Measurements from ENCODE around the gene ZP3.
"Not testable (repeated sequence)": the region's sequence is repeated elsewhere in the genome, so short reads cannot be mapped to it uniquely, and the experiment has no call there.

Gene ZP3

DNA sequence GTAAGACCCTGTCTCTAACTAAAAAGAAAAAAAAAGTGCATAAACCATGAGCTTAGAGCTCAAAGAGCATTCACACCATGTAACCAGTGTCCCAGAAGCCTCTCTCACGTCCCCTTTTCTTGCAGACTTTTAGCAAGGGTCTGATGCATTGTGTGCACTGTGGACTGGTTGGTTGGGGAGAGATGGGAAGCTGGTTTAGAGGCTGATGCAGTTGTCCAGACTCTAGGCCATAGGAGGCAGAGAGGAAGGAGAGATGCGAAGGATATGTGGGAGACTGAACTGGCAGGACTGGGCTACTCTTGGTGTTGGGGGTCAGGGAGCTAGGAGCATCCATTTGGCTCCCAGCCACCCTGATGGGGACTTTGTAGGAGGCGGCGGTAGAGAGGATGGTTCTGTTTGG is 17.0 kb upstream of the ZP3 start:
- DNase-seq: no peak

DNA sequence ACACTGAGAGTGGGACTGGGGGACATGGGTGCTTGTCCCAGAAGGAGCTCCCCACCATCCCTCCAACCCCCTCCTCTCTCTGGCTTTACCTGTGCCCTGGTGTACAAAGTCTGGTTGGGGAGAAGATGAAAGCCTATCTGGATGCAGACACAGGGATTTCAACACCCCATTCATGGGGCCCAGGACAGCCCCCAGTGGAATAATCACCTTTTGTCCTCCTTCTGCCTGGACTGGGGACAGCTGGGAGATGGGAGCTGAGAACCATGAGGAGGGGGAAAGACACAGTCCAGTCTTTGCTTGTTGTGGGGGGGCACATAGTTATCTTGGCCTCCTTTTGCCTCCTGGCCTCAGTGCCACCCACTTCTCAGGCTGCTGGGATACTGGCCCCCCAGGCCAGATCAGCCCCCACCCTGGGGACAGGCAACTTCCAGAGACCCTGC is 16.6 kb upstream of the ZP3 start:
- DNase-seq: no peak

DNA sequence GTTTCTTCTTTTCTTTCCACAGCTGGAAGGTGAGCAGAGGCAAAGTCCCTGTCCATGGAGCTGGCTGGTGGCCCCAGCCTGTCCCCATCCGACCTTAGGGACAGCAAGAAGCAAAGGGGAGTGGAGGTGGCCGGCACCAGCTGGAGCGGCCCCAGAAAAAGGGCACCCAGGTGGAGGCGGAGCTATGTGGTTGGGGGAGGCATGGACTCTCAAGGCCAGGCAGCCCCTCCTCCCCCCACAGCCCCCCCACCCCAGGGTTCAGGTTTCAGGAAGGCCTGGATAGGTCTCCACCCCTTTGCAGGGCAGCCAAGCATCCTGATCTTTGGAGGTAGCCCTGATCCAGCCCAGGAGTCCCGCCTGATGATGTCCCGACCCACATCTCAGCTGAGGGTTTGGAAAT is 15.2 kb upstream of the ZP3 start, which contains the start of gene SSC4D:
SSC4D (minus strand) TSS at position 161 of the 400 bp plus-strand sequence. CDS start 5,258 bp downstream, outside the sequence.
- DNase-seq: no peak

DNA sequence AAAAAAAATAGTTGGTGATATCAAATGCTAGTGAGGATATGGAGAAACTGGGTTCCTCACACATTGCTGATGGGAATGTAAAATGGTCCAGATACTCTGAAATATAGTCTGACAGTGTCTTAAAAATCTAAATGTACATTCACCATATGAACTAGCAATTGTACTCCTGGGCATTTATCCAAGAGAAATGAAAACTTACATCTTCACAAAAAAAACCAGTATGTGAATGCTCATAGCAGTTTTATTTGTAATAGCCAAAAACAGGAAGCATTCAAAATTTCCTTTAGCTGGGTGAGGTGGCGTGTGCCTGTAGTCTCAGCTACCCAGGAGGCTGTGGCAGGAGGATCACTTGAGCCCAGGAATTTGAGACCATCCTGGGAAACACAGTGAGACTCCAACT is 13.1 kb upstream of the ZP3 start:
- DNase-seq: no peak

DNA sequence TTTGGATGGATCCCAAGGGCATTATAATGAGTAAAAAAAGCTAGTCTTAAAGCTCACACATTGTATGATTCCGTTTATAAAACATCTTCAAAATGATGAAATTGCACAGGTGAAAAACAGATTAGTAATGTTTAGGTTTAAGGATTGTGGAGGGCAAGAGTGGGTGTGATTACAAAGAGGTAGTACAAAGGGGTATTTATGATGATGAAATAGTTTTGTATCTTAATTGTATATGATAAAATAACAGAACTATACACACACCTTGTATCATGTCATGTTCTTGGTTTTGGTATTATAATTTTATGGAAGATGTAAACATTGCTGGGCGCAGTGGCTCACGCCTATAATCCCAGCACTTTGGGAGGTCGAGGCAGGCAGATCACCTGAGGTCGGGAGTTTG is 12.5 kb upstream of the ZP3 start:
- no peak for DNase-seq

DNA sequence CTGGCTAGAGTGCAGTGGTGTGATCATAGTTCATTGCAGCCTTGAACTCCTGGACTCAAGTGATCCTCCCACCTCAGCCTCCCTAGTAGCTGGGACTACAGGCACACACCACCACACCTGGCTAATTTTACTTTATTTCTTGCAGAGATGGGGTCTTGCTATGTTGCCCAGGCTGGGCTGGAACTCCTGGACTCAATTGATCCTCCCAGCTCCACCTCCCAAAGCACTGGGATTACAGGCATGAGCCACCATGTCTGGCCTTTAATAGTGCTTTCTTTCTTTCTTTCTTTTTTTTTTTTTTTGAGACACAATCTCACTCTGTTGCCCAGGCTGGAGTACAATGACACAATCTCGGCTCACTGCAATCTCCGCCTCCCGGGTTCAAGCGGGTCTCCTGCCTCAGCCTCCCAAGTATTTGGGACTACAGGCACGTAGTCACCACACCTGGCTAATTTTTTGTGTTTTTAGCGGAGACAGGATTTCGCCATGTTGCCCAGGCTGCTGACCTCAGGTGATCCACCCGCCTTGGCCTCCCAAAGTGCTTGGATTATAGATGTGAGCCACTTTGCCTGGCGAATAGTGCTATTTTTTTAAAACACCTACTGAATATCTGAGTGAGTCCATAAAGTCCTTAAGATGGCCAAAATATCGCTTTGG is 7.0 kb upstream of the ZP3 start:
- not testable (repeated sequence) for DNase-seq

DNA sequence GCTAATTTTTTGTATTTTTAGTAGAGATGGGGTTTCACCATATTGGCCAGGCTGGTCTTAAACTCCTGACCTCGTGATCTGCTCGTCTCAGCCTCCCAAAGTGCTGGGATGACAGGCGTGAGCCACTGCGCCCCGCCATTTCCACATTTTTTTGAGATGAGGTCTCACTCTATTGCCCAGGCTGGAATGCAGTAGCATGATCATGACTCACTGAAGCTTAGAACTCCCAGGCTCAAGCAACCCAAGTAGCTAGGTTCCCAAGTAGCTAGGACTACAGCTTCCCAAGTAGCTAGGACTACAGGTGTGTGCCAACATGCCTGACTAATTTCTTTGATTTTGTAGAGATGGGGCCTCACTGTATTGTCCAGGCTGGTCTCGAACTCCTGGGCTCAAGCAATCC is 3.7 kb upstream of the ZP3 start:
- not testable (repeated sequence) for DNase-seq

DNA sequence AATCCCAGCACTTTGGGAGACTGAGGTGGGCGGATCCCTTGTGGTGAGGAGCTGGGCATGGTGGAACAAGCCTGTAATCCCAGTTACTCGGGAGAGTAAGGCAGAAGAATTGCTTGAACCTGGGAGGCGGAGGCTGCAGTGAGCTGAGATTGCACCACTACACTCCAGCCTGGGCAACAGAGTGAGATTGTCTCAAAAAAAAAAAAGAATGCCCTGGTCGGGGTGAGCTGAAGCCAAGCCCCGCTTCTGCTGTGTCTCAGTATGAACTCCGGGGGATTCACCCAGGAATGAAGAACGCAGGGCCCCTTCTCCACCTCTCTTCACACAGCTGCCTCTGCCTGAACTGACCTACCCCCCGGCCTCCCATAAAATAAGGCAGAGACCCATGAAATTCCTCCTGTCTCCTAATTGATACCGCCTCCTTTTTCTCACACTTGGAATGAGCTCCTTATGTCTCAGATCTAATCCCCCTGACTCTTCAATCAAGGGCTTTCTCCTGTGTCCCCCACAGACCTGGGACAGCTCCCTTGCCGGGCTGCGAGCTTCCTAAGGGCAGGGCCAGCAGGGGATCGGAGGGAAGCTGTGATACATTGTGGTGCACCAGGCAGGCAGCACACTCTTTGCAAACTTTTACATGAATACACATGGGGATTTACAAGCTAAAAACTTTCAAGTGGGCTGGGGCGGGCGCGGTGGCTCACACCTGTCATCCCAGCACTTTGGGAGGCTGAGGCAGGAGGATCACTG is 911 bp upstream of the ZP3 start:
- no peak for DNase-seq

DNA sequence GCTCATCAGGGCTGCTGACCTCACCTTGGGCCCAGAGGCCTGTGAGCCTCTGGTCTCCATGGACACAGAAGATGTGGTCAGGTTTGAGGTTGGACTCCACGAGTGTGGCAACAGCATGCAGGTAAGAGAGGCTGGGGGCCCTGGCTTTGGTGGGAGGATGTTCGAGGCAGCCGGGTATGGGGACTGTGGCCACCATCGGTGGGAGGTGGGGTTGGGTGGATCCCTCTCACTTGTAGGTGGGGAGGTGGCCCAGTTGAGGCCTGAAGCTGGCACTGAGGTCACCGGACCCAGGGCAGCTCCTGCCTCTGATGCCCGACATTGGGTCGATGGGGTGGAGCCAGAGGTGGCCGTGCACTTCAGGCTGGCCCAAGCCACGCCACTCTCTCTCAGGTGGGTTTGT is 406 bp downstream of the ZP3 start:
- no peak for DNase-seq

DNA sequence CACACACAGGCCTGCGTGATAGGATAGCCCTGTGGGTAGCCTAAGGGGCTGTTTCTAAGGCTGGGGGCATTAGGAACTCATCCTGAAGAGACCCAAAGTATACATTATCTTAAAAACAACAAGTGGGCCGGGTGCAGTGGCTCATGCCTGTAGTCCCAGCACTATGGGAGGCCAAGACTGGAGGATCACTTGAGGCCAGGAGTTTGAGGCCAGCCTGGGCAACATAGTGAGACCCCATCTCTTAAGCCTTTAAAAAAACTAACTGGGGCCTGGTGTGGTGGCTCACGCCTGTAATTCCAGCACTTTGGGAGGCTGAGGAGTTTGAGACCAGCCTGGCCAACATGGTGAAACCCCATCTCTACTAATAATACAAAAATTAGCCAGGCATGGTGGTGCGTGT is 808 bp downstream of the ZP3 start:
- DNase-seq: not testable (repeated sequence)

DNA sequence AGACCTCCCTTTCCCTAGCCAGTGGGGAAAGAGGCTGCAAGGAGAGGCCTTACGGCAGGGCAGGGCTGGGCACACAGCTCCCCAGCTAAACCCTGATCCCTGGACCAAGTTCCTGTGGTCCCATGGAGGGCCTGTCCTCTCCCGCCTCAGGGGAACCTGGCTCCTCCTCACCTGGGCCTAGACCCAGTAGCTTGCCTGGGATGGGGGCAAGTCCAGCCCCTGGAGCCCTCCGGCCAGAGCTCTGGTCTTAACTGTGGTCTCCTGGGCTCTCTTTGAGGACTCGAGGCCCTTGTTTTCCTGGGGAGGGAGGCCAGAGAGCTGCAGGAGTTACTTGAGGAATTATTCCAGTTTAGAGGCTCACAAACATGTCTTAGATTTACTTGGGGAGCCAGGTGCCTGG is 1.5 kb downstream of the ZP3 start:
- DNase-seq: no peak

DNA sequence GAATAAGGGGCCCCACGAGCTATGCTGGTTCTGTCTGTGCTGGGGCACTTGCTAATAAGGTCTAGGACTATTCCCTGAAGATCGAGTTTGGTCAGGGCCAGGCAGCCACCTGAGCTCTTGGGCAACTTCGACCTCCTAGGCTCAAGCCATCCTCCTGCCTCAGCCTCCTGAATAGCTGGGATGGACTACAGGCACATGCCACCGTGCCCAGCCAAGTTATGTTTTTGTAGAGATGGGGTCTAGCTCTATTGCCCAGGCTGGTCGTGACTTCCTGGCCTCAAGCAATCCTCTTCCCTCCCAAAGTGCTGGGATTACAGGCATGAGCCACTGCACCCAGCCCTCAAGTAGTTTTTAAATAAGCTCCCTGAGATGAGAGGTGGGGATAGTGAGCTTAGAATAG is 2.9 kb downstream of the ZP3 start:
- no peak for DNase-seq

DNA sequence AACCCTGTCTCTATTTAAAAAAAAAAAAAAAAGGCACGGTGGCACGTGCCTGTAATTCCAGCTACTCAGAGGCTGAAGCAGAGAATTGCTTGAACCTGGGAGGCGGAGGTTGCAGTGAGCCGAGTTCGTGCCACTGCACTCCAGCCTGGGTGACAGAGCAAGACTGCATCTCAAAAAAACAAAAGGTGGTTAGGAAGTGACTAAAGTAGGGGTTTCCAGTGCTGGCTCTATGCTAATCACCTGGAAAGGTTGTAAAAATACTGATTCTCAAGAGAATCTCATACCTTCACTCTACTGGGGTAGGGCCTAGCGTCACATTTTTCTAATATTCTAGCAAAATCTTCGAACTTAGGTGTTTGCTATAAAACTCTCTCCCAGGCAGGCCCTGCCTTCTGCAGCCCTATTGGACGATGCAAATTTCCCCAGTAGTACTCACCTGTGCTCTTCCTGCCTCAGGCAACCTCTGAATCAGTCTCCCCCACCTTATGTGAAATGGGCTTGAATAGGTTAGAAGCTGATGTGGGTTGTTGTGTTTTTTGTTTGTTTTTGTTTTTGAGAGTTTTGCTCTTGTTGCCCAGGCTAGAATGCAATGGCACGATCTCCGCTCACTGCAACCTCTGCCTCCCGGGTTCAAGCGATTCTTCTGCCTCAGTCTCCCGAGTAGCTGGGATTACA is 3.5 kb downstream of the ZP3 start:
- no peak for DNase-seq

DNA sequence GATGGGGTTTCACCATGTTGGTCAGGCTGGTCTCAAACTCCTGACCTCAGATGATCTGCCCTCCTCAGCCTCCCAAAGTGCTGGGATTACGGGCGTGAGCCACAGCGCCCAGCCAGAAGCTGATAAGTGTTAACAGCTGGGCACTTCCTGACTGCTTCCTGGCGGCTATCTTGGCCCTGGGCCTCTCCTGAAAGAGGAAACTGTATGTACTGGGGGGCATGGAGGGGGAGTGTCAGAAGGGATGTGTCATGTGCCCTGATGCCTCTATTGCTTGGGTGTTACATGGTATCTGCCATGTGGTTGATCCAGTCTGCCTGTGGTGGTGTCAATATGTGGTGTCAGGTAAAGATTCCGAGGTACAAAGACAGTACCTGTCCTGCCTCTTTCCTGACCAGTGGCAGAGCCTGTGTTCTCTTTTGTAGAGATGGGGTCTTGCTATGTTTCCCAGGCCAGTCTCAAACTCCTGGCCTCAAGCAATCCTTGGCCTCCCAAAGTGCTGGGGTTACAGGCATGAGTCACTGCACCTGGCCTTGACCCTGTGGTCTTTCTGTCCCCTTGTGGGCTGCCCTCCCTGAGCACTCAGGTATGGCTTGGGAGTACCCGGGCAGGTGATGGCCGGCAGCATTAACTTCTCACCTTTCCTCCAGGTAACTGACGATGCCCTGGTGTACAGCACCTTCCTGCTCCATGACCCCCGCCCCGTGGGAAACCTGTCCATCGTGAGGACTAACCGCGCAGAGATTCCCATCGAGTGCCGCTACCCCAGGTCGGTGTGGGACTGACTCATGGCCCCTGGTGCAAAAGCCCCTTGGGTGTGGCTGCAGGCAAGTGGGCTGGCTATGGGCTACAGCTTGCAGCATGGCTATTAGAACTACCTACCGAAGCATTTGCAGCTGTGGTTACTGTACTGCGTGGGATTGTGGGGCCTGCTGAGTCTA is 4.4 kb downstream of the ZP3 start:
- no peak for DNase-seq

DNA sequence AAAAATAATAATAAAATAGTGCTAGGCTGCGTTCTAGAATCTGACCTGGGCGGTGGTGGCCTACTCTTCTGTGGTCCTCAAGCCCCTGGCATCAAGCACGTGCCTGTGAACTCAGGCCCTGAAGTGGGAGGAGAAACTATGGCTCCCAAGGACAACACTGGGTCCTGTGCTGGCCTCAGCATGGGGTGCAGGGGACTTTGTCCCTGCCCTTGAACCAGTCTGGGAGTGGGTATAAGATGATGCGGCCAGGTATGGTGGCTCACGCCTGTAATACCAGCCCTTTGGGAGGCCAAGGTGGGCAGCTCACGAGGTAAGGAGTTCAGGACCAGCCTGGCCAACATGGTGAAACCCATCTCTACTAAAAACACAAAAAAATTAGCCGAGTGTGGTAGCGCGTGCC is 5.5 kb downstream of the ZP3 start:
- DNase-seq: no peak

DNA sequence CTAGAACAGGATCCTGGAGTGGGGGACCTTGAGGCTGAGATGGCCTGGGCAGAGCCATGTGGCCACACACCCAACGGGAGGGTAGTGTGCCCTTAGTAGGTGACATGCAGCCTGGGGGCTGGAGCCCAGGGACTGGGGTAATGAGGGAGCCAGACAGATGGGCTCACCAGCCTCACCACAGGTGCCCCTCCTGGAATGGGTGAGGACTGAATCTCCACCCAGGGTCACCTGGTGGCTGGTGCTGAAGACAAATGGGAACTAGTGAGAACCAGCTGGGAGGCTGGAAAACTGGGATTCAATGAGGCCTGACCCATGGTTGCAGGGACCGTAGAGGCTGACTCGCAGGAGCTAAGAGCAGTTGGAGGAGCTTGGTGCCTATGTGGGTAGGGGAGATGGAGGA is 6.1 kb downstream of the ZP3 start:
- no peak for DNase-seq

DNA sequence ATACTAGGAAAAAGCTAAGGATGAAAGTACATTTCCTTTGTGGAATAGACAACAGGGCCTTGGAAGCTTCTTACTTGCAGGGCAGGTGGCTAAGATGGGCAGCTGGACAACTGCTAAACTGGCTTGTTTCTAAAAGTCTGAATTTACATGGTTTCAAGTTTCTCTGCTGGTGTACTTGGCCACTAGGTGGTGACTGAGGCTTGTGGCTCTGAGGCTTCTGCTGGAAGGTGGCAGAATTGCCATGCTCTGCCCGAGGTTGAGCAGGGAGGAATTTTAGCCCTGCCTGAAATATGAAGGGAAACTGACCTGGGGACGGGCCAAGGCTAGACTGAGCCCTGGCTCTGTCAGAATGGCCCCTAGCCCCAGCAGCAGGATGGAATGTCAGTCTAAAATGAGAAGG is 13.1 kb downstream of the ZP3 start:
- peak; percentile 63 to 66 for DNase-seq

DNA sequence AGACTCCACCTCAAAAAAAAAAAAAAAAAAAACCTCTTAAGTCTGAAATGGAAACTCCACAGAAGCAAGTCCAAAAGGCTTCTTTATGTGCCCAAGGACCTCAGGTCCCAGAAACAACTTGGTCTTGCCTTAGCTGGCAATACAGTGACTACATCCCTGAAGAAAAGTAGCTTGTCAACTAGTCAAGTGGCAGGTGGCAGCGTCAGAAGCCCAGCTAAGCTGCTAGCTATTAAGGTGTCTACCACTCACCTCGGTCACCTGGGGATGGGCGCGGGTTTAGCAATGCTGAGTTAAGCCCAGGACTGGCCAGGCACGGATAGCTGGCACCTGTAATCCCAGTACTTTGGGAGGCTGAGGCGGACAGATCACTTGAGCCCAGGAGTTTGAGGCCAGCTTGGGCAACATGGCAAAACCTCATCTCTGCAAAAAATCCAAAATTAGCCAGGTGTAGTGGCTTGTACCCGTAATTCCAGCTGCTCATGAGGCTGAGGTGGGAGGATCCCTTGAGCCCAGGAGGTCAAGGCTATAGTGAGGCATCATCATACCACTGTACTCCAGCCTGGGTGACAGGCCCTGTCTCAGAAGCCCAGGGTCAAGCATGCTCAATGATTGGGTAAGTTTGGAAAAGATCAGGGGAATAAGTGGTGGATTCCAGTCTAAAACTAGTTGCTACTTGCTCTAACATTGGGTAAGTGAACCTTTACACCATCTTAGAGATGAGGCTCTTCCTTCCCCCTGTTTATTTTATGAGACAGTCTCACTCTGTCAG is 14.6 kb downstream of the ZP3 start:
- not testable (repeated sequence) for DNase-seq

DNA sequence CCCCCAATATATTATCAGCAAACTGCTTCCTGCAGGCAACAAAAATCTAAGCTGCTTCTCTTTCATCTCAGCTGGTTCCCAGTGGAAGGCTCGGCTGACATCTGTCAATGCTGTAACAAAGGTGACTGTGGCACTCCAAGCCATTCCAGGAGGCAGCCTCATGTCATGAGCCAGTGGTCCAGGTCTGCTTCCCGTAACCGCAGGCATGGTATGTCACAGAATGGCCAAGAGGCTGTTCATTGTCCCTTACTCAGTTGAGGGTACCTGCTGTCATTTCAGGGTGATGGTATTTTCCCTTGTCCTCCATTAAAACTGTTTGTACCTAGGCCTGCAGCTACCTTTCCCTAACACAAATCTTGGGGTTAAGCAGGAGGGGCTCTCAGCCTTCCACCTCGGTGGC is 15.7 kb downstream of the ZP3 start:
- not testable (repeated sequence) for DNase-seq

DNA sequence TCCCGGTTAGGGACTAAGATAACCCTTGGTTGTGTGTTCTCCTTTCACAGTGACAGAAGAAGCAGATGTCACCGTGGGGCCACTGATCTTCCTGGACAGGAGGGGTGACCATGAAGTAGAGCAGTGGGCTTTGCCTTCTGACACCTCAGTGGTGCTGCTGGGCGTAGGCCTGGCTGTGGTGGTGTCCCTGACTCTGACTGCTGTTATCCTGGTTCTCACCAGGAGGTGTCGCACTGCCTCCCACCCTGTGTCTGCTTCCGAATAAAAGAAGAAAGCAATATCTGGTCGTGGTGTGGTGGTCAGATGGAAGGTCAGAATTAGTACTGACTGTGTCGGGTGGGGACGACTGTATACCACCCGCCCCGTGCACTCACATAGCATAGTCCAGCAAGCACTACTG is 17.0 kb downstream of the ZP3 start:
- not testable (repeated sequence) for DNase-seq

DNA sequence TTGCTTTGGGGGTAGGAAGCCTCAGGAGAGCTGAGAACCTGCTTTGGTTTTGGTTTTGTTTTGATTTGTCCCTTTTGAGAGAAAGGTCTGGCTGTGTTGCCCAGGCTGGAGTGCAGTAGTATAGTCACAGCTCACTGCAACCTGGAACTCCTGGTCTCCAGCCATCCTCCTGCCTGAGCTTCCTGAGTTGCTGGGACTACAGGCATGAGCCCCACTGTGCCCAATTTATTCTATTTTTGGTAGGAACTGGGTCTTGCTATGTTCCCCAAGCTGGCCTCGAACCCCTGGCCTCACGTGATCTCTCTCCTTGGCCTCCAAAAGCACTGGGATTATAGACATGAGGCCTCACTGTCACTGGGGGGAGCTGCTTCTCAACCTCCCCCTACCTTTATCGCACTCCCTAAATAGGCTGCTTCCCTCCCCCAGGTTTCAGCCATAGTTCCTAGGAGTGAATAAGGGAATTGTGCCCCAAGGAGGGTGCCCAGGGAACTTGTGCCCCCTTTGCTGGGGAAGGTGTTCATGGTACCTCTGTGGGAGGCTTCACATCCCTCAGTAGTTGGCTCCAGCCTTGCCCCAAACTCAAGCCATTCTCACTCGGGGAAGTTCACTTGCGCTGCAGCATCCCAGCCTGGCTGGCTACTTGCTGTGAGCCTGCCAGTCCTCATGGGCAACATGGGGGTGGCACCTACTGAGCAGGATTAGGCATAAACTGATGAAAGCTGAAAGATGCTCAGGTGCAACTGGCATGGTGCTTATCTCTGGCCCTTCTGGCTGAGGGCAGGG is 18.1 kb downstream of the ZP3 start:
- not testable (repeated sequence) for DNase-seq

Data from CD4-positive, alpha-beta T cell treated with Interferon alpha-2 for 1 hour (primary cell).